Activated CD8-positive, alpha-beta memory T cell treated with anti-CD3 and anti-CD28 coated beads, Interleukin-2, amount 50 U/mL, for 48 hours (primary cell): ENCODE measurements around the gene MRC2.
A peak's percentile ranks its signal among the peaks of the same experiment; 100 is the strongest.

Experiments used
- DNase-seq: peaks from one replicate; pipeline ENCODE4 v3.0.0-alpha.2; 2020

The MRC2 gene

GRCh38 chr17:62641951-62642350 lies 14.5 kb downstream of the MRC2 start:
- no peak for DNase-seq

- DNase-seq, result no peak
Observed at GRCh38 chr17:62643496-62643895, 16.0 kb downstream of the MRC2 start.

DNA sequence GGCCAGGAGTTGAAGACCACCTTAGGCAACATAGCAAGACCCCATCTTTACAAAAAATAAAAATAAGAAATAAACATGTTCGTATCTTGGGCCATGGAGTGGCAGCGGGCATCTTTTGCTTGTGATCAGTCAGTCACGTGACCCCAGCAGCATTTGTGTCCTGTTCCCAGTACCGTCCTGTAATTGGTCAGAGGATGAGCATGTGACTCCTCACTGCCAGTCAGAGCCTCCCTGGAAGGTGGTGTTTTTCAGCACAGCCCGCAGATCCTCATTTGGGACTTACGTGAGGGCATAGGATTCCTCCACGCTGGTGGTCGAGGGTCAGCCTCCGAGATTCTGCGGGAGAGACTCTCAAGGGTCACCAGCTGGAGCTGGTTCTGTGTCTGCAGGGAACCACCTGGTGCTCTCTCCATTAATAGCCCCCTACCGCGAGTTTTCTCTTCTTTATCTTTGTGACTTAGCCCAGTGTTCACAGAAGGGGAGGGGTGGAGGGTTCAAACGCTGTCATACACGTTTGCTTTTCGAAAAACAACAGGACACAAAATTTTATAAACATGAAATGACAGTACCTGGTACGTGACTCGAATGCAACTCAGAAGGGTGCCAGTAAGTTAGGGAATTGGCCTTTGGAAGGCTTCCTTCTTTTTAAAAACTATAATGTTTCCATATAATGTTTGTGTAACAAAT lies 17.2 kb downstream of the MRC2 start:
- DNase-seq, result no peak

- DNase-seq, result no peak
Observed at GRCh38 chr17:62648251-62648955, 20.9 kb downstream of the MRC2 start.

- no peak for DNase-seq
Observed at GRCh38 chr17:62648956-62649294, 21.5 kb downstream of the MRC2 start.

DNA sequence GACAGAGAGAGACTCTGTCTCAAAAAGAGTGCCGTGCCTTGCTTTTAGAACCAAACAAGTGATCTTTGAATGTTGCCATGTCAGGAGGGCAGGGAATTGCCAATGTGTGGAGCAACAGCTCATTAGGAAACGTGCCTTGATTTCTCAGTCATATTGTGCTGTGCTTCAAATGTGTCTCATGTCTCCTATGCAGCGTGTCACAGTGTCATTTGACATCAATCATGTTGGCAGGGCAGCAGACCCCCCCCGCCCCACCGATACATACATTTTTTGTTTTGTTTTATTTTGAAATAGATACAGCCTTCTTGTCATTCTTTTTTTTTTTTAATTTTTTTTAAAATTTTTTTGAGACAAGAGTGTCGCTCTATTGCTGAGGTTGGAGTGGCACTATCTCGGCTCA lies 22.1 kb downstream of the MRC2 start:
- no peak for DNase-seq

GRCh38 chr17:62650587-62650986 lies 23.1 kb downstream of the MRC2 start:
- no peak for DNase-seq

DNA sequence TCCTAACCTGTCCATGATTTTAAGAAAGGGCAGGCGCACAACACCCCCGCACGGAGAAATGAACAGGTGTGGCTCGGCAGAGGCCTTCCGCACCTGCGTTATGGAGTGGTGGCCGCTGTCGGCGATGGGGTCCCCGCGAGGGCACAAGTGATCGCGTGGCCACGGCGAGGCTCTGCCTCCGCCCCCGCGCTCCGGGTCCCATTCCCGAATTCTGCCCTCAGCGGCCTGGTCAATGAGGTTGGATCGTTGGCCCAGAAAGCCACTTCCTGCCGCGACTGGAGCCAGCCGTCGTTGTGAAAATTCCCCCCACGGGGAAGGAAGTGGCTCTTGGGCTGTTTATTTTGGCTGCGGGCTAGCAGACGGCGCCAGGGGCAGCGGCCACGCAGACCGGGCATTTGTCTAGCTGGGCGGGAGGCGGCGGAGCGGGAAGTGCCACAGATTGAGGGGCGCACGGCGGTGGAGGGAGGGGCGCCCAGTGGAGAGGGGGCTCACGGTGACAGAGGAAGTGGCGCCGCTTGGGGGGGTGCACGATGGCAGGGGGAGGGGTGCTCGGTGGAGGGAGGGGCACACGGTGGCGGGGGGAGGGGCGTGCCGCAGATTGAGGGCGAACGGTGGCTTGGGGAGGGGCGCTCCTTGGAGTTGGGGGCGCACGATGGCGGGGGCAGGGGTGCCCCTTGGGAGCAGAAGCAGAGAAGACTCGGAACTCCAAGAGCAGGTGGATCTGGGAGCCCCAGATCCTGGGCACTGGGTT lies 25.0 kb downstream of the MRC2 start:
- peak; percentile 70 for DNase-seq

DNA sequence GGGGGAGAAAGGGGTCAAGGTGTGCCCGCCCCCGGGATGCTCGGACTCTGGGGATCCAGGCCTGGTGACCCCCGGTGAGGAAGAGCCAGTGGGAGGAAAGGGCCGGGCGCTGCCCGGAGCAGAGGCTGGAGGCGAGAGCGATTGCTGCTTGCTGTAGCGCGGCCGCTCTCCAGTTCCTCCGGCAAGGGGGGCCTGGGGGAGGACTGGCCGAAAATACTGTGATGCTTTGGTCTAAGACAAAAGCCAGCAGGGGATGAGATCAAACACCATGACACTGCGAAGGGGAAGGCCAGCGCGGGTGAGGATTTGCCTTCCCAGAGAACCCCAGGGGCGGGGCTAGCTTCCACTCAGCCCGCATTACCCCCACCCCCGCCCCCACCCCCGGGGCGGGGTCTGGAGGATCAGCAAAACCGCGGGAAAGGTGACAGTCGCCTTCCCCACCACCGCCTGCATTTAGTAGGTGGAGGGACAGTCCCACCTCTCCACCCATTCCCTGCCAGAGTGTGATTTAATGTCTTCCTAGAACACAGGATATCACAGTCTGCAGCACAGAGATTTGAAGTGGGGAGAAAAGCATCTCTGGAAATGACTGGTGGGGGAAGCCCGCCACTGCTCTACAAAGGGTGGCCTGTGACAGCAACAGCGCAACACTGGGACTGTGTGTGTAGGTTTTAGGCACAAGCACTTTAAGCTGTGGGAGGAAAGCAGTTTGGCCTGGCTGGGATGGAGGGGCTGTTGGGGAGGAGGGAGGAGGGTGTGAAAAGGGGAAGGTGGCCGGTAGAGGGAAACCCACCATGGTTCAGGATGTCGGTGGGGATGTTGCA lies 25.7 kb downstream of the MRC2 start:
- DNase-seq, result peak; percentile 92

GRCh38 chr17:62653826-62654761 lies 26.6 kb downstream of the MRC2 start:
- DNase-seq, result no peak

- no peak for DNase-seq
Observed at GRCh38 chr17:62655656-62656055, 28.2 kb downstream of the MRC2 start.

DNA sequence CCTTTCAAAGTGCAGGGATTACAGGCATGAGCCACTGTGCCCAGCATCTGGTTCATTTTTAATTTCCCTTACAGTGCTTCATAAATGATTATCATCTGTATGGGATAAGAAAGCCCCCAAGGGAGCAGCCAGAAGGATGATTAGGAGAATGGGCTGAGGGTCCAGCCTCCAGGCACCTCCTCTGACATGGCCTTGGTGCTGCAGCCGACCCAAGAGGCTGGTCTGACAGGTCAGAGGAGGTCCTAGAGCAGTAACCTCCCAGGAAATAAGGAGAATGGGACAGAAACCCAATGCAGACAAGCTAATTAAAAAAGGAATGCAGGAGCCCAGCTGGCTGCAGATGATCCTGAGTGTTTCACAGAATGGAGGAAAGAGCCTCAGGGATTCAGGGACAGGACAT lies 29.0 kb downstream of the MRC2 start:
- no peak for DNase-seq

GRCh38 chr17:62657145-62657665 lies 29.7 kb downstream of the MRC2 start:
- no peak for DNase-seq

- no peak for DNase-seq
Observed at GRCh38 chr17:62657690-62658089, 30.2 kb downstream of the MRC2 start.

DNA sequence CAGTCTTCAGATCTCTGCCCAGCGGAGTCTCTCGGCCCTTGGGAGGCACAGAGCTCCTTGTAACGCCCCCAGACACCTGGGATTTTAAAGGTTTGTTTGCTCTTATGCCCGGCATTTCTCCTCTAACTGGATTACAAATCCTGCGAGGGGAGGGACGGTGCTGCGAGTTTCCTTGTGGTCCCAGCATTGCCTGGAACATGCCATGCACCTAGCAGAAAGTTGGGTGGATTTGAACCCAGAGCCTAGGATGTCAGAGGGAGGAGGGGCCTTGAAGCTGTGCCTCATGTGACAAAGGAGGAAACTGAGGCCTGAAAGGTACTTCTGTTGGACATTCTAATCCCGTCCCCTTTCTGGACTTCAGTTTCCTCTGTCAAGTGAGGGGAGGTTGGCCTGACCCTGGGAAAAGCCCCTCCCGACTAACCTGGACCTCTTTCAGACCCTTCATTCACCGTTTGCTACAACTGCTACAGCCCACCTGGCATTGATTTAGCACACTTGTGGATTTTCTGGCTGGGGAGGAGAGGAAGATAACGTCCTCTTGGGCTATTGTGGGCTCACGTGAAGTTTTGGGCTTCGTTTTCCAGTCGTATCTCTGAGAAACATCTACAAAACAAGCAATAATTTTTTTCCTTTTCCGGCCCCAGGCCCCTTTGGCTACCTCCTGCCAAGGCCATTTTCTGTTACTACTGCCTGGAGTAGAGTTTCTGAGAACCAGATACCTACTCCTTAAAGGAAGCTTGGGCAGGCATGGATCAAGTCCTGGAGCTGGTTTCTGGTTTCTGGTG lies 30.9 kb downstream of the MRC2 start:
- DNase-seq, result no peak

GRCh38 chr17:62660629-62661118 lies 33.2 kb downstream of the MRC2 start:
- no peak for DNase-seq

DNA sequence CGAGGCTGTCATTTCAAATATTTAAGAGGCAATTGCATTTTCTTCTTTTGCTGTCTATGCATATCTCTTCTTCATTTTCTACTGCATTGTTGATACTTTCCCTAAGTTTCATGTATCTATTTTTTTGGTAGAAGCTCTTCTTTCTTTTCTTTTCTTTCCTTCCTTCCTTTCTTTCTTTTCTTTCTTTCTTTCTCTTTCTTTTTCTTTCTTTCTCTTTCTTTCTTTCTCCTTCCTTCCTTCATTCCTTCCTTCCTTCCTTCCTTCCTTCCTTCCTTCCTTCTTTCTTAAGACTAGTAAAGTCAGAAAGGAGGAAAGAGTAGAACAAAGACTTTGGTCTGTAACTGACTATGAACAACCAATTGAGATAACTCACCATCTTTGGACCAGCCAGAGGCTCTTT lies 33.9 kb downstream of the MRC2 start:
- DNase-seq, result no peak

DNA sequence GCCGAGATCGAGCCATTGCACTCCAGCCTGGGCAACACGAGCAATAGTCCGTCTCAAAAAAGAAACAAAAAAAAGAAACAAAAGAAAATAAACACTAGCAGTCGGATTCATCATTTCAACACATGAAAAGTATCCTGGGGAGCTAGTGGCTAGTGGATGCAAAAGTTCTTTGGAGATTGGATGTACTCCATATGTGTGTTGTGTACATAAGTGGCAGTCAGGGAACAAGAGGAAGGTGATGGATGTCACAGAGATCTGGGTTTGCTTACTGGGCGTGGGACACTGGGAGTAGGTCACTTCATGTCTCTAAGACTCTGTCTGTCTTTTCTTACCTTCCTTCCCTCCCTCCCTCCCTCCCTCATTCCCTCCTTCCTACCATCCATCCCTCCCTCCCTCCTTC lies 35.4 kb downstream of the MRC2 start:
- DNase-seq, result no peak

GRCh38 chr17:62663304-62663703 lies 35.8 kb downstream of the MRC2 start:
- DNase-seq, result no peak

- no peak for DNase-seq
Observed at GRCh38 chr17:62664336-62665120, 37.1 kb downstream of the MRC2 start.
